Effector memory CD8-positive, alpha-beta T cell (primary cell): ENCODE data around the gene VIT.

Experiments
- ATAC-seq: fragments of 150-1000 bp; cut with Tn5 transposase; replicated peaks from 2 replicates; pipeline ENCODE4 v1.10.0; 2021; ENCODE audit warnings: mild to moderate bottlenecking, moderate library complexity
- DNase-seq, 3 experiments: peaks; one replicate each; pipeline ENCODE4 v3.0.0; 2021
- H3K27ac Mint-ChIP-seq, 2 donors: one replicate each; pipeline ENCODE4 v1.8.0; 2022; ENCODE audit warnings: mild to moderate bottlenecking in 2 of 2, mixed read lengths in 2 of 2, moderate library complexity in 2 of 2
- H3K27me3 Mint-ChIP-seq, 2 donors: one replicate each; pipeline ENCODE4 v1.8.0; 2022; ENCODE audit warnings: mixed read lengths in 2 of 2
- H3K36me3 Mint-ChIP-seq: one replicate; pipeline ENCODE4 v1.8.0; 2022; ENCODE audit warnings: mild to moderate bottlenecking, moderate library complexity, mixed read lengths; ENCODE audit not compliant: insufficient read depth
- H3K4me1 Mint-ChIP-seq, 2 donors: one replicate each; pipeline ENCODE4 v1.8.0; 2022; ENCODE audit warnings: low read depth in 2 of 2, mixed read lengths in 2 of 2
- H3K4me3 Mint-ChIP-seq, 2 donors: one replicate each; pipeline ENCODE4 v1.8.0; 2022; ENCODE audit warnings: mild to moderate bottlenecking in 2 of 2, mixed read lengths in 2 of 2, moderate library complexity in 2 of 2
- H3K9me3 Mint-ChIP-seq, 2 donors: one replicate each; pipeline ENCODE4 v1.8.0; 2022; ENCODE audit warnings: mixed read lengths in 2 of 2

VIT gene

DNA sequence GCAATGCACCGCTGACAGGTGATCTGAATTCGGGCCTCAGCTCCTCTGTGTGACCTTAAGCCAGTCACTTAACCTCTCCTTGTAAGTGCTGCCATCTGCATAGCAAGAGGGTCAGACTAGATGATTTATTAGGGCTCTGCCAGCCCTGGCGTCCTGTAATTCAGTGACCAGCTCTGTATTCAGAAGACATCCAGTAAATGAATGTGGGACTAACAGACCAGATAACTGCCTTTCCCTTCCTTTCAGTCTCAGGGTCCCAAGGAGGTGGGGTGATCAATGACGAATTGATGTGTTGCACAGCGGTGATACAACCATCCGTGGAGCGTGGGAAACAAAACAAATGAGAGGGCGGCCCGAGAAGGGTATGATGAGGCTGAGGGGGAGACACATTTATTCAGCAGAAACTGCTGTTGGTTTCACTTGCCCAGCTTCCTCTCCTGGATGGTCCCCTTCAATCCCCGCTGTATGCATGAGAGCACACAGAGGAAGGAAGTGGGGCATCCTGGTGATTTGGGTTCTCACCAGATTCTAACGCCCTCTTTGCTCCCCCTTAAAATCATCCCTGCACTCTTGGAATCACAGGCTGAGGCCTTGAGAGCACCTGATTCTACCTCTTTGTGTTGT, 92.8 kb downstream of the VIT start:
- ATAC-seq (no peak), DNase-seq (no peak)
- H3K27me3 Mint-ChIP-seq = peaks cover 0 to 16% of the 10 kb centered on the region in 2 donors
- no peak overlapping the region for H3K4me3 Mint-ChIP-seq
- H3K4me1 Mint-ChIP-seq = peaks cover 15 to 18% of the 10 kb centered on the region in 2 donors
- peaks cover 3% of the 10 kb centered on the region for H3K36me3 Mint-ChIP-seq
- no peaks in the 10 kb centered on the region for H3K9me3 Mint-ChIP-seq
- H3K27ac Mint-ChIP-seq = peak overlapping the region in 1 of 2 donors; percentile 74

DNA sequence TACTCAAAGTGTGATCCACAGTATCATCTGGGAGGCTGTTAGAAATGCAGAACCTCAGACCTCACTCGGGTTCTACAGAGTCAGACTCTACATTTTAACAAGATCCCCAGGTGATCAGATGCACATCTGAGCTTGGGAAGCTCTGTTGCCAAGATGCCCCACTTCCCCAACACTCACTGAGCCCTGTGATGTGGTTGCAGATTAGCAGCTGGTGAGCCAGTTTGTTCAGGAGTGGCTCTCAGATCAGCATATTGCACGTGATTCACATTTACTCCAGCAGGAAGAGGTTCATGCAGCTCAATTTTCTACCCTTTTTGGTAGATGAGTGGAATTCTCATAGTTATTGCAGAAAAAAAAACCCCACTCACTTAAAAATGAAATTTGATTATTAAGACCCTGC, 96.4 kb downstream of the VIT start:
- H3K9me3 Mint-ChIP-seq = no peaks in the 10 kb centered on the region
- H3K4me1 Mint-ChIP-seq = peaks cover 26 to 30% of the 10 kb centered on the region in 2 donors
- peak overlapping the region in 1 of 2 donors; percentile 56 for H3K27ac Mint-ChIP-seq
- peaks cover 3% of the 10 kb centered on the region for H3K36me3 Mint-ChIP-seq
- peaks cover 0 to 28% of the 10 kb centered on the region in 2 donors for H3K27me3 Mint-ChIP-seq
- ATAC-seq (no peak), DNase-seq (no peak)
- no peak overlapping the region for H3K4me3 Mint-ChIP-seq

DNA sequence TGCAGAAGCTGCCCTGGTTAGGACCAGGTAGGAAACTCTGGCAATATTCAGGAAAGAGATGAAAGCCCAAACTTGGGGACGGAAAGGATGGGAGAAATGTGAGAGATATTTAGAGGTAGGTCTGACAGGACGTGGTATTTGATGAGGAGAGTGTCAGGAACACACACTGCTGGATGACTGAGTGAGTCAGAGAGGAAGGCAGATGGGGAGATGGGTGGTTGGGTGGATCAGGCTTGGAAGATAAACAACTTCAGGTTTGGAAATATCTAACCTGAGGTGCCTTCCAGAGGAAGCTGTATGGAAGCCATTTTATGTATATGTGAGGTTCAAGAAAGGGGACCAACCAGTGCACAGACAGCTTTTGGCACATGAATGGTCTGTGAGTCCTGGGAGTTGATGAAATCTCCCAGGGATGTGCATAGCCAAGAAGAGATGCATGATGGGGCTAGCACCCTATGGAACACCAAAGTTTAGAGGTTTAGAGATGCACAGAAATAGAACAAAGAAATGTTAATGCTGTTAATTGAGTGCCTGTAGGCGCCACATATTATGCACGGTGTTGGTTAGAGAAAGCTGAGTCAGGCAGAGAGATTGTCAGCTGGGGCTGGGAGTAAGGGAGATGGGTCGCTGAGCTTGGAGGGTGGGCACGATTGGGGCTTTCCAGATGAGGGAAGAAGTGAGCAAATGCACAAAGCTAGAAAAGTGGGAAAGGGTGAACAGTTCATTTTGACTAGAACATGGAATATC, 101.0 kb downstream of the VIT start:
- ATAC-seq = no peak
- Mint-ChIP-seq H3K27ac (peak overlapping the region; percentile 18 to 95), H3K27me3 (peaks cover 0 to 21% of the 10 kb centered on the region in 2 donors), H3K36me3 (peaks cover 12% of the 10 kb centered on the region), H3K9me3 (no peaks in the 10 kb centered on the region), H3K4me1 (peaks cover 32 to 54% of the 10 kb centered on the region in 2 donors), H3K4me3 (peak overlapping the region; percentile 28 to 46)
- no peak for DNase-seq

DNA sequence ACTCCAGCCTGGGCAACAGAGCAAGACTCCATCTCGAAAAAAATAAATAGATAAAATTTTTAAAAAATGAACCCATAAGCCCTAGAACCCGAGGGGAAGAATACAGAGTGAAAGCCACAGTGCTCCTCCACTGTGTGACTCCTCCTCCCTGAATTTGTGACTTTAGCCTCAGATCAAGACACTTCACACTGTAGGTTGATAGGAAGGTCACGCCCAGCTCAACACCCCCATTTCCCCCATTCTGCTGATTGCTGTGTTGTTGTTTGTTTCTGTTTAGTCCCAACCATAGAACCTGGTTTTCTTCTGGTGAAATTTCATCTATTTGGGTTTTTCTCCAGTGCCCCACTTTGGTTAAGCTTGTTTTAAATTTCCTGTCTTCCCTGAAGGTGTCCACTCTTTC, 102.2 kb downstream of the VIT start:
- H3K27ac Mint-ChIP-seq = peak overlapping the region; percentile 18 to 95
- H3K9me3 Mint-ChIP-seq = no peaks in the 10 kb centered on the region
- DNase-seq (peak; percentile 5 to 42 (median 15)), ATAC-seq (peak; percentile 55)
- H3K27me3 Mint-ChIP-seq = peaks cover 0 to 21% of the 10 kb centered on the region in 2 donors
- peak overlapping the region; percentile 41 to 61 for H3K4me3 Mint-ChIP-seq
- peaks cover 9% of the 10 kb centered on the region for H3K36me3 Mint-ChIP-seq
- peaks cover 32 to 57% of the 10 kb centered on the region in 2 donors for H3K4me1 Mint-ChIP-seq

DNA sequence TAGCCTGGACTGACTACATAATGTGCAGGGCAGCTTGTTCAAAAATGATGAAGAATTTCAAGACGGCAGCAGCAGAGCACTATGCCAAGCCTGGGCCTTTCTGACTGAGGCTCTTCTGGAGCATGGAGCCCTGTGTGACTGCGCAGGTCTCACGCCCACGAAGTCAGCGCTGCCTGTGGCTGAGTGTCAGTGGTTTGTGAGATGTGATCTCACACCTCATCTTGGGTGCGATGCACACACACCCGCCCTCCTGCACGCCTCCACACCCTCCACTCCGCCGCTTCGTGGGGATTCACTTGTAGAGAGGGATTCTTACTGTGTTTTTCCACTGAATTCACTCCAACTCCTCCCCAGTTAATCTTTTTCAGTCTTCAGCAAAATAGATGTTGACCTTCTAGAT, 103.9 kb downstream of the VIT start:
- Mint-ChIP-seq H3K4me1 (peaks cover 32 to 57% of the 10 kb centered on the region in 2 donors), H3K27me3 (peaks cover 0 to 21% of the 10 kb centered on the region in 2 donors), H3K9me3 (no peaks in the 10 kb centered on the region), H3K36me3 (peaks cover 9% of the 10 kb centered on the region), H3K4me3 (peak overlapping the region; percentile 54 to 70), H3K27ac (peak overlapping the region; percentile 57 to 95)
- ATAC-seq = peak; percentile 93
- peak; percentile 50 to 72 (median 59) for DNase-seq

DNA sequence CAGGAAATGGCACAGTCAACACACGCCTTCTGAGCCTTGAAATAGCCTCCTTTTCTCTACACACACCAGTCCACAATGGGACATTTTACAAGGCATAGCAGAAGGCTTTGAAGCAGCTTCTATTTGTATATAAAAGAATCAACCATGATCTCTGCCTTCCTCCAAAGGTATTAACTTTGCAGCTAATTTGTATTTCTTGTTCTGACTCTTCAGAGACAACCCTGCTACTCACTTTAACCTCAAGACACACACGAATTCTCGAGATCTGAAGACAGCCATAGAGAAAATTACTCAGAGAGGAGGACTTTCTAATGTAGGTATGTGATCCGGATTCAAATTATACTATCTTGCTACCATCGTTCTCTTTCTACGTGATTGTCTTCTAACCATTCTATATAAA, 104.6 kb downstream of the VIT start:
- Mint-ChIP-seq H3K9me3 (no peaks in the 10 kb centered on the region), H3K36me3 (peaks cover 9% of the 10 kb centered on the region), H3K27me3 (peaks cover 0 to 14% of the 10 kb centered on the region in 2 donors), H3K4me1 (peaks cover 38 to 61% of the 10 kb centered on the region in 2 donors), H3K4me3 (peak overlapping the region; percentile 54 to 70), H3K27ac (peak overlapping the region; percentile 57 to 95)
- ATAC-seq (peak; percentile 8), DNase-seq (no peak)

DNA sequence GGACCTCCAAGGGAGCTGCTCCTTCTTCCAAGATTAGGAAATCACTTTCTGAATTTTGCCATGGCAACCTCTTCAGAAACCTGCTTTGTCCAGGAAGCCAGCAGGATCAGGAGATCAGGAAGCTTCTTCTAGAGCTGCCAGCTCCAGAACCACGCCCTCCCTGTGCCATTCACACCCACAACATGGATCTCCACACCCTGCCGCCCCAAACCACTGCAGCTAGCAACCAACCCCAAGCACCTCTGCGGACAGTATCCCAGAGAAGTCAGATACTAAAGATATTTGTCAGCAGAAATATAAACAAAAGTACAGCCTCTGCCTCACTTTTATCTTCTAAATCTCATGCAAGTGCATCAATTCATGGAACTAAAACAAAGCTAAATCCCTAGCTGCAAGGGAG, 106.4 kb downstream of the VIT start:
- Mint-ChIP-seq H3K27me3 (peaks cover 0 to 12% of the 10 kb centered on the region in 2 donors), H3K27ac (peak overlapping the region; percentile 54 to 71), H3K36me3 (peaks cover 9% of the 10 kb centered on the region), H3K4me3 (peak overlapping the region in 1 of 2 donors; percentile 11), H3K9me3 (no peaks in the 10 kb centered on the region), H3K4me1 (peaks cover 35 to 60% of the 10 kb centered on the region in 2 donors)
- DNase-seq = no peak
- no peak for ATAC-seq

DNA sequence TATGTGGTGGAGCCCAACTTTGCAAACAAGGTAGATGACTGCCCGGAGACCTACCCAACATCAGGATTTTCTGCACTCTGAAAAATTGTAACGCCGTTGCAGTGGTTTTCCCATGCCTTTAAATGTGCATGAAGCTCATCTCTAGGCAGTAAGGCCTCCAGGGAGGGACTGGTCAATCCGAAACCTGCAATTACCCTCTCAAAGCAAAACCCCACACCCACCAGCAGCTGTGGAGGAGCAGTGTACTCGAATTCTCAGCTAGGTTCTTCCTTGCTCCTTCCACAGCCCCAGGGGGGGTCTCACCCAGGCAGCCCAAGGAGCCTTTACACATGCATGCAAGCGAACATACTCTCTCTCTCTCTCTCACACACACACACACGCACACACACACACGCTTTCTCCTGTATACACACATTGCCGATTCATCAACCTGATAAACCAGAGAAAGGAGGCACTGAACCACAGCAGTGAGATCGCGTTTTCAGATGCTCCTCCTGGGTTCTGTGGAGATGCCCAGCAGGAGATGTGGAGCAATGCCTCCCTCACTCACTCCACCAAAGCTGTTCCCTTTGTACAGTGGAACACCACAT, 109.2 kb downstream of the VIT start:
- H3K9me3 Mint-ChIP-seq = no peaks in the 10 kb centered on the region
- peaks cover 0 to 10% of the 10 kb centered on the region in 2 donors for H3K27me3 Mint-ChIP-seq
- ATAC-seq = no peak
- no peaks in the 10 kb centered on the region for H3K36me3 Mint-ChIP-seq
- H3K4me3 Mint-ChIP-seq = peak overlapping the region; percentile 40 to 54
- no peak for DNase-seq
- H3K27ac Mint-ChIP-seq = peak overlapping the region; percentile 44 to 87
- H3K4me1 Mint-ChIP-seq = peaks cover 22 to 42% of the 10 kb centered on the region in 2 donors

DNA sequence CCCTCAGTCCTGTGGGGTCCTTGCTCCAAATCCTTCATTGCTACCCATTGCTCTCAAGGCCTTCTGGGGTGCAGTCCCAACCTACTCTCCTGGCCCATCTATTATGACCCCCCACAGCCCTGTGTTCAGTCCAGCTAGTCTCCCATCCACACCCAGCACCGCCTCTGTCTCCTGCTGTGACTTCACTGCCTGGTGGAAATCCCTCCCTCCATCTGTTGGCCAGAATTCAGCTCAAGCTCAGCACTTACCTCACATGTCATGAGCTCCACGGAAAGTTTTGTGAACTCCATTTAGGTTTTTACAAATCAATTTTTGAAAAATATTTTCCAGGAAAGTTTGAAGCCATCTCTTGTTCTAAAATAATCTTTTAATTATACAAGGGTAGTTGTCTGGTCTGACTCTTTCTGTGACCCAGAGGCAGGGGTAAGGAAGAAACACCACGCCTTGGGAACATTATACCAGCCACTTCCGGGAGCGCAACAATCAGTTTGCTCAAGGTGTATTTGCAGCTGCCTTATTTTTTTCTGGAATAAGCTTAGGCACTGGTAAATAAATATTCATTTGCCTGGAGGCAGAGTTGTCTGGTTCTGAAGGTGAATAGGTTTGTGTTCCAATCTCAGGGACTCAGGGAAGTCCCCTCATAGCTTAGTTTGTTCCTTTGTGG, 110.8 kb downstream of the VIT start:
- Mint-ChIP-seq H3K9me3 (no peaks in the 10 kb centered on the region), H3K27me3 (peaks cover 0 to 10% of the 10 kb centered on the region in 2 donors), H3K36me3 (no peaks in the 10 kb centered on the region), H3K27ac (peak overlapping the region; percentile 8 to 58), H3K4me3 (no peak overlapping the region), H3K4me1 (peaks cover 14 to 28% of the 10 kb centered on the region in 2 donors)
- ATAC-seq (no peak), DNase-seq (no peak)

DNA sequence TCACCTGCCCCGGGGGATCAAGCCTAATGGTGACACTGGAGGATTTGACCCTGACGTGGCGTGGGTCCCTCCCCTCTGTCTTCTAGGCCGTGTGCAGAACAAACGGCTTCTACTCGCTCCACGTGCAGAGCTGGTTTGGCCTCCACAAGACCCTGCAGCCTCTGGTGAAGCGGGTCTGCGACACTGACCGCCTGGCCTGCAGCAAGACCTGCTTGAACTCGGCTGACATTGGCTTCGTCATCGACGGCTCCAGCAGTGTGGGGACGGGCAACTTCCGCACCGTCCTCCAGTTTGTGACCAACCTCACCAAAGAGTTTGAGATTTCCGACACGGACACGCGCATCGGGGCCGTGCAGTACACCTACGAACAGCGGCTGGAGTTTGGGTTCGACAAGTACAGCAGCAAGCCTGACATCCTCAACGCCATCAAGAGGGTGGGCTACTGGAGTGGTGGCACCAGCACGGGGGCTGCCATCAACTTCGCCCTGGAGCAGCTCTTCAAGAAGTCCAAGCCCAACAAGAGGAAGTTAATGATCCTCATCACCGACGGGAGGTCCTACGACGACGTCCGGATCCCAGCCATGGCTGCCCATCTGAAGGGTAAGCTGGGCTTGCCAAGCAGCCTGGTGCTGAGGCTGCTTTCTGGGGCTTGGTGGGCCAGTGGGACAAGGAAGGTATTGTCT, 112.0 kb downstream of the VIT start:
- Mint-ChIP-seq H3K27ac (peak overlapping the region in 1 of 2 donors; percentile 58), H3K4me3 (no peak overlapping the region)
- no peak for ATAC-seq

DNA sequence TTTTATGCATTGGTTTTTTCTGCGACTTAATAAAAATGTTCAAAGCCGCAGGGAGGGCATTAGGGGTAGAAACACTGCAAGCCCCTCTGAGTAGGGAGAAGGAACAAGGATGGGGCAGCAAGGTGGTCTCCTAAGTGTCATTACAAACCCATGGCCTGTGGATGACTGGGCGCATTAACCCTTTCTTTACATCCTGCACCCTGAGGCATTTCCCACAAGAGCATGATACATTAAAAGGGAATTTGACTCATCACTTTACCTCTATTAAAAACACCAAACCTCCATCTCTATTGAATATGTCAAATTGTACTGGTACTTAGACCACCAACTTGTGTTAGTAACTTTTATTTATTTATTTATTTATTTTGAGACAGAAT, 112.5 kb downstream of the VIT start:
- ATAC-seq = no peak

More for the DNA sequence above, 112.0 kb downstream of the VIT start:
- no peaks in the 10 kb centered on the region for H3K36me3 Mint-ChIP-seq
- no peaks in the 10 kb centered on the region for H3K9me3 Mint-ChIP-seq
- no peak for DNase-seq
- H3K27me3 Mint-ChIP-seq = peaks cover 0 to 10% of the 10 kb centered on the region in 2 donors
- H3K4me1 Mint-ChIP-seq = peaks cover 14 to 19% of the 10 kb centered on the region in 2 donors

DNA sequence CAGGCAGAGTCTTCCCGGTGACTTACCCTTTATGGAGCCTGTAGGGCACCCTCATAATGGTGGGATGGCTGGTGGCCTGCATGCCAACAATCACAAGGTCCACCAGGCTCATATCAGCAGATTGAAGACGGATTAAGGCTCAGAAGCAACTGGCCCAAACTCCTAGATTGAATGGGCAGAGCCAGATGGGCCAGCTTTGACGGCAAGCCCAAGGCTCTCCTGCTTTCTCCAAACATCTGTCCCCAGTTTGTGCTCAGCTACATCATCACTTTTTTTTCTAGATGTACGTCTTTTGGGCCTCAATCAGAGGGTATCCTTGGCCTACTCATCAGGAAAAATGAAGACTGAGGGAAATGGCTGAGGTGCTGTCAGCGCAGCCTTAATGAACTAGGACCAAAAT, 114.6 kb downstream of the VIT start:
- Mint-ChIP-seq H3K27me3 (peaks cover 0 to 10% of the 10 kb centered on the region in 2 donors), H3K27ac (no peak overlapping the region), H3K4me3 (no peak overlapping the region), H3K36me3 (no peaks in the 10 kb centered on the region), H3K9me3 (no peaks in the 10 kb centered on the region), H3K4me1 (peaks cover 9 to 14% of the 10 kb centered on the region in 2 donors)
- DNase-seq = no peak
- ATAC-seq = no peak

More for the DNA sequence above, 112.5 kb downstream of the VIT start:
- Mint-ChIP-seq H3K27ac (no peak overlapping the region), H3K9me3 (no peaks in the 10 kb centered on the region), H3K4me1 (peaks cover 14 to 18% of the 10 kb centered on the region in 2 donors), H3K36me3 (no peaks in the 10 kb centered on the region), H3K4me3 (no peak overlapping the region), H3K27me3 (peaks cover 0 to 10% of the 10 kb centered on the region in 2 donors)
- DNase-seq = no peak

DNA sequence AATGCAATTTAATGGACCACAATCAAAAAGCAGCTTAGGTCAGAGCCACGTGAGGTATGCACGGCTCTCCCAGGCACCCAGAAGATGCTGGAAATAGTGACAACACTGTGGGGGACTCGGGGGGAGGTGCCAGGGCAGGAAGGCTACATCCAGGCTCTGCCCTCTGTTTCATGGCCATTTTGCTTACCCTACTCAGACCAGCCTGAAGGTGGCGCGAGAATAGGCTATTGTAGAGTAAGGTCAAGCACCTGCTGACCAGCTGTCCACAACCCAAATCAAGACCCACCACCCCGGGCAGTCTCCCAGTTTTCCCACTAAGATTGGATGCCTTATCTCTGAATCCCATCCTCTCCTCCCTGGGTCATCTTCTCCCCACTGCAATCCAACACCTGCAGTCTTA, 115.7 kb downstream of the VIT start:
- H3K9me3 Mint-ChIP-seq = no peaks in the 10 kb centered on the region
- peak overlapping the region in 1 of 2 donors; percentile 71 for H3K27ac Mint-ChIP-seq
- peaks cover 0 to 4% of the 10 kb centered on the region in 2 donors for H3K27me3 Mint-ChIP-seq
- no peak overlapping the region for H3K4me3 Mint-ChIP-seq
- peaks cover 1 to 6% of the 10 kb centered on the region in 2 donors for H3K4me1 Mint-ChIP-seq
- ATAC-seq (no peak), DNase-seq (no peak)
- H3K36me3 Mint-ChIP-seq = no peaks in the 10 kb centered on the region
